Caki2 (cell line): ENCODE results near the gene SCGB1C1. TPM values are rescaled to one million over a fixed set of nuclear protein-coding genes. Genes with fewer than 3 reads are reported as not detected.
"Not testable (repeated sequence)": the region's sequence is repeated elsewhere in the genome, so short reads cannot be mapped to it uniquely, and the experiment has no call there.

Experiments
- DNase-seq: peaks from one replicate; pipeline ENCODE4 v3.0.0-alpha.2; 2015; ENCODE audit warnings: low read depth
- in situ Hi-C: cut with HindIII; loops from 2 replicates; pipeline ENCODE4 v1.10.0; 2016; ENCODE audit warnings: low sequenced_read_pairs, low pct_unique_long_range_greater_than_20kb, mixed read lengths
- total RNA-seq: library from RNA; depleted of rRNA; stranded (reverse); fragments of >200 nt; shearing (Covaris generic); gene quantifications from 2 replicates; pipeline ENCODE4 v1.2.3, GENCODE V29; 2014; ENCODE audit warnings: low replicate concordance

SCGB1C1 gene
- total RNA-seq, 1 experiment from 2014 or later: not detected

- in situ Hi-C loops: no loop called here
- no peak for DNase-seq
Observed at GRCh38 chr11:214083-214482, 21.2 kb downstream of the SCGB1C1 start.

DNA sequence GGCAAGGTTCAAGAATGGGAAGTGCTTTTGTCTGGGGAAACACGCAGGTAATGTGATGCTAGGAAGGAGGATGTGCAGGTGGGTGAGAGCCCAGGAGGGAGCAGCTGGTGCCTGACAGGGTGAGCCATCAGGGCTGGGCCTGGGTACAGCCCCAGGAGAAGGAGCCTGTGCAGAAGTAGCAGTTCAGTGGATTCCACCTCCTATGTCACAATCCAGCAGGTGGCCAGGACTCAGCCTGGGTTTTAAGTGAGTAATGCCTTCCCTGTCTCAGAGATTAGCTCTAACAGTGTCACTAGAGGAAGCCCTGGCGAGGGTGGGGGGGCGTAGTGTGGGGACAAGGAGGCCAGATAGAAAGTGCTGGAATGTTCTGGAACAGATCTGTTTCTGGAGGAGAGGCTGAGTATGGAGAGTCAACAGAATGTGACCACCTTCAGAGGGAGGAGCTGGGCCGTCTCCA, 22.7 kb downstream of the SCGB1C1 start:
- in situ Hi-C loops: no loop called here
- DNase-seq: no peak

GRCh38 chr11:216081-216974, 23.4 kb downstream of the SCGB1C1 start:
- in situ Hi-C loops: no loop called here

GRCh38 chr11:217704-218103, 24.8 kb downstream of the SCGB1C1 start:
- in situ Hi-C loops: no loop called here

More at GRCh38 chr11:216081-216974, 23.4 kb downstream of the SCGB1C1 start:
- DNase-seq: no peak

DNA sequence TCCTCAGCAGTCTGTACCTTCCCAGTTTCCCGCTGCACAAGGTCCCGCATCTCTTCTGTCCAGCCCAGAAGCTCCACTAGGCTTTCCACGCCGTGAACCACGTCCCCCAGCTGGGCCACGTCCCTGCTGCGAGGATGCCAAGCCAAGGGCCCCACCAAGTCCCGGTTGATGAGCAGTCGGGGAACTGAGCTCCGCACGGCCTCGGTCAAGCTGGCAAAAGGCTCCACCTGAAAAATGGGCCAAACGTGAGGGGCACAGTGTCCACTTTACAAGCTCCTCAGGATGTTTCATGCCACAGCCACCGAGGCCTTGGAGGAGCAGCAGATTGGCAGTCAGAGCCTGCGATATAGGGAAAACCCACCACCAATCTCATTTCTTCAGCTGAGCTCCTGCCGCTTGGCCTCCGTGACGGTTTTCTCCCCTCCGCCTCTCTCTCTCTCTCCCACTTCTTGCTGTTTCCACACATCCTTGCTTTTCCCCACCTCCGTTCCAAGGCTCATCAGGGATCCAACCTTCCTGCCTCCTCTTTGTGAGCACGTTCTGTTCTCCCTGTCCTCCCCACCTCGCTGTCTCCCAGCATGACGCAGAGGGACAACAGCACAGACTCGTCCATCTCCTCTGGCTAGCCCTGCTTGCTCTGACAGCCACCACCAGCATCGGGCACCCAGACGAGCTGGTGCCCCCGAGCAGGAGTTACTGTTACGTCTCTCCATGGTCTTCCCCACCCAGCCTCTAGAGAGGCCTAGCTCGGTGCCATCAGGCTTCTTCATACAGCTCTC, 26.1 kb downstream of the SCGB1C1 start:
- in situ Hi-C loops: no loop called here

More at GRCh38 chr11:217704-218103, 24.8 kb downstream of the SCGB1C1 start:
- DNase-seq: no peak

DNA sequence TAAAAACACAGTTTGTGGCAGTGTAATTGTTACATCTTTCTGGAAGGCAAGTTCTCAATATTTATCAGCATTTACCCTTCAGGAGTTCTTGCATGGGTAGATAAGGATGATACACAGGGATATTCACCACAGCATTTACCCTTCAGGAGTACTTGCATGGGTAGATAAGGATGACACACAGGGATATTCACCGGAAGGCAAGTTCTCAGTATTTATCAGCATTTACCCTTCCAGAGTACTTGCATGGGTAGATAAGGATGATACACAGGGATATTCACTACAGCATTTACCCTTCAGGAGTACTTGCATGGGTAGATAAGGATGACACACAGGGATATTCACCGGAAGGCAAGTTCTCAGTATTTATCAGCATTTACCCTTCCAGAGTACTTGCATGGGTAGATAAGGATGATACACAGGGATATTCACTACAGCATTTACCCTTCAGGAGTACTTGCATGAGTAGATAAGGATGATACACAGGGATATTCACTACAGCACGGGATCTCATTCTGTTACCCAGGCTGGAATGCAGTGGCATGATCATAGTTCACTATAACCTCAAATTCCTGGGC, 27.9 kb downstream of the SCGB1C1 start:
- in situ Hi-C loops, DNase-seq: not testable (repeated sequence)

More for the DNA sequence above, 26.1 kb downstream of the SCGB1C1 start:
- DNase-seq: no peak

- DNase-seq: no peak
- in situ Hi-C loops: no loop called here
Observed at GRCh38 chr11:221539-221938, 28.7 kb downstream of the SCGB1C1 start.

GRCh38 chr11:221998-222789, 29.3 kb downstream of the SCGB1C1 start:
- in situ Hi-C loops: no loop called here
- DNase-seq: no peak

- DNase-seq: no peak
- in situ Hi-C loops: no loop called here
Observed at GRCh38 chr11:223026-223789, 30.3 kb downstream of the SCGB1C1 start.

- in situ Hi-C loops: no loop called here
- DNase-seq: no peak
Observed at GRCh38 chr11:223884-224283, 31.0 kb downstream of the SCGB1C1 start.

DNA sequence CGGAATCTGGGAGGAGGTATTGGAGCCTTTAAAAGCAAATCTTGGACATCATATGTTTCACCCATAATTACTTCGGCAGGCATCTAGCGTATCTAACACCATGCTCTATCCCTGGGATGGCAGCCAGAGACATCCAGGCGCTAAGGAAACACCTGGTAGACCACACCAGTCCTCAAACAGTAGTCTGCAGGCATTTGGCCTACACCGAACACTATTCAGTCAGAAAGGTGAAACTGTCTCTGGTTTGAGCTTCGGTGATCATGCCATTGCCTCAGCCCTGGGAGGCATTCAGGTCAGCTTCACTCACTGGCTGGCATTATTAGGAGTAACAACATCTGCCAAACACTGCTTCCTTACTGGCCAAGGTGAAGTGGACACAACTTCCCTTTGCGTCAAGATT, 31.5 kb downstream of the SCGB1C1 start:
- in situ Hi-C loops: no loop called here
- no peak for DNase-seq

DNA sequence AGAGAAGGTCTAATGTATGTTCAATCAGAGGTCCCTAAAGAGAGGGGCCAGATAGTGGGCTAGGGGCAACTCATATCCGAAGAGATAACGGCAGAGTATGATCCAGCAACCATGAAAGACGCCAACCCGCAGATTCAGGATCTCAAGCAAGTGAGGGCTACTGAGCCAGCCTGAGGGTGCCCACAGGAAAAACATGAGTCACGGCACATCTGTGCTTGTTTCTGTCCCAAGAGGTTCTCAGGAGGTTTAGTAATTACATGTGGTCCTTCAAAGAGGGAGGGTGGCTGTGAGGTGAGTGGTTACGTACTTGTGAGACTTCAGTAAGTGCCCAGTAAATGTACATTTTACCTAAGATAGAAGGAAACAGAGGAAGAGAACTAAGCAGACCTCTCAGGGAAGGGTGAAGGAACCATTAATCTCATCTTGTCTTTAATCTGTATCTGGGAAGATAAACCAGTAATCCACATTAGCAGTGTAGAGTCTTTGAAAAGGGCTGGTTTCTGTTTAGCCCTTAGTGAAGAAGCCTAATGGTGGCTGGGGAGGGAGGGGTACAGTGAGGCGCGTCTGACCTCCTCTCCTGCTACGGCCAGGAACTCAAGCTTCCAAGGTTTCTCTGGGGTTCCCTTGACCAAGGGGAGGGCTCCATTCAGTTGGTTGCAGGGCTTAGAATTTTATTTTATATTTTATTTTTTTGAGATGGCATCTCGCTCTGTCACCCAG, 33.0 kb downstream of the SCGB1C1 start:
- DNase-seq: no peak
- in situ Hi-C loops: no loop called here

DNA sequence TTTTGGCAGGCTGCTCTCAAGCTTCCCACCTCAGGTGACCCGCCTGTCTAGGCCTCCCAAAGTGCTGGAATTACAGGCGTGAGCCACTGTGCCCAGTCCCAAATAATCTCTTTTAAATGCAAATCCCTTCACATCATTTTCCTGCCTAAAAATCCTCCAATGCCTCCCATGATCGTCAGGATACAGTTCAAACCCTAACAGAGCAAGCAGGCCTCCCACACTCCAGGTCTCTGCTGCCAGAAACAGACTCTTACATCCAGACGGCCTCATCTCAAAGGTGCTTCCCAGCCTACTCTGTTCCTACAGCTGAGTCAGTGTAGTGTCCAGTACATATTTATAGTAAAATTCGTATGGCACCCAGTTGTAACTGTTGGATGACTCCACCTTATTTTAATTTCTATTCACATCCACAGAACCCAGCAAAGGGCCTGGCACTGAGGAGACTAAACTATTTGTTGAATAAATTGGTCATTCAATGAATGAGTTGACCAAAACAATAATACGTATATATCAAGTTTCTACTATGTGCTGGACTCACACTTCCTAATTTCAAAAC, 35.0 kb downstream of the SCGB1C1 start:
- in situ Hi-C loops: no loop called here
- DNase-seq: no peak

GRCh38 chr11:230431-230830, 37.6 kb downstream of the SCGB1C1 start:
- no peak for DNase-seq
- in situ Hi-C loops: no loop called here

- DNase-seq: no peak
Observed at GRCh38 chr11:232783-233565, 40.1 kb downstream of the SCGB1C1 start.

DNA sequence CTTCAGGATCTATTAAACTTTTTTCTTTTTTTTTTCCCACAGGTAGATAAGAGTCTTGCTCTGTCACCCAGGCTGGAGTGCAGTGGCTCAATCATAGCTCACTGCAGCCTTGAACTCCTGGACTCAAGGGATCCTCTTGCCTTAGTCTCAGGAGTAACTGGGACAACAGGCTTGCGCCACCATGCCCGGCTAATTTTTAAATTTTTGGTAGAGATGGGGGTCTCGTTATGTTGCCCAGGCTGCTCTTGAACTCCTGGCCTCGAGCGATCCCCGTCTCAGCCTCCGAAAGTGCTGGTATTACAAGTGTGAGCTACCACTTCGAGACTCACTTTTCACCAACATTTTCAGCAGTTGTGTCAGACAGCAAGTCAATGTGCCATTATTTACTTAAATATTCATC, 42.3 kb downstream of the SCGB1C1 start:
- in situ Hi-C loops: no loop called here
- no peak for DNase-seq

More at GRCh38 chr11:232783-233565, 40.1 kb downstream of the SCGB1C1 start:
- in situ Hi-C loops: no loop called here
